Tibial nerve (tissue), 4 donors: ENCODE results near the gene TMEM185A.
"Not testable (repeated sequence)": the region's sequence is repeated elsewhere in the genome, so short reads cannot be mapped to it uniquely, and the experiment has no call there.

Source experiments
- CTCF ChIP-seq, 5 experiments: fragments of 200-600 bp in 3 of 5; fragments of 450-650 bp in 2 of 5; sonication (generic) in 3 of 5; IDR thresholded peaks; one replicate each; pipeline ENCODE4 v1.5.1; 2016 to 2019; ENCODE audit warnings: antibody characterized with exemption in 5 of 5, mild to moderate bottlenecking in 3 of 5, moderate library complexity in 2 of 5
- EP300 ChIP-seq, 2 donors: sonication (generic); formaldehyde crosslinking; IDR thresholded peaks; one replicate each; pipeline ENCODE4 v1.6.1; 2017; ENCODE audit warnings: antibody characterized with exemption in 2 of 2, mild to moderate bottlenecking in 1 of 2
- POLR2A ChIP-seq, 2 donors: fragments of 450-650 bp; IDR thresholded peaks; one replicate each; pipeline ENCODE4 v1.6.1; 2017; ENCODE audit warnings: antibody characterized with exemption in 2 of 2, mild to moderate bottlenecking in 2 of 2, moderate library complexity in 2 of 2

GRCh38 chrX:149595214-149595613 lies 36.4 kb downstream of the TMEM185A start, which contains the start of gene HSFX2:
- TF ChIP-seq CTCF, EP300, POLR2A (IDR thresholded peaks at IDR 0.05): not testable (repeated sequence)
